GM19023 (cell line): Measurements from ENCODE around the gene ARL6IP4.
"Not testable (repeated sequence)": the region's sequence is repeated elsewhere in the genome, so short reads cannot be mapped to it uniquely, and the experiment has no call there.

Experiments
- ATAC-seq: cut with Tn5 transposase; IDR thresholded peaks from one replicate; pipeline ENCODE4 v1.9.1; 2021; ENCODE audit warnings: mild to moderate bottlenecking, moderate library complexity; ENCODE audit not compliant: unreplicated experiment

Gene ARL6IP4

GRCh38 chr12:123005081-123005626 lies 24.7 kb downstream of the ARL6IP4 start:
- ATAC-seq: no peak

- ATAC-seq: no peak
Measured at GRCh38 chr12:123006977-123007376, 26.5 kb downstream of the ARL6IP4 start.

- ATAC-seq: no peak
Measured at GRCh38 chr12:123010110-123010509, 29.6 kb downstream of the ARL6IP4 start.

- ATAC-seq: no peak
Measured at GRCh38 chr12:123010681-123011080, 30.2 kb downstream of the ARL6IP4 start.

GRCh38 chr12:123011701-123012100 lies 31.2 kb downstream of the ARL6IP4 start:
- no peak for ATAC-seq

- ATAC-seq: no peak
Measured at GRCh38 chr12:123013185-123014095, 33.0 kb downstream of the ARL6IP4 start.

GRCh38 chr12:123014473-123014872 lies 34.0 kb downstream of the ARL6IP4 start:
- ATAC-seq: not testable (repeated sequence)

GRCh38 chr12:123017753-123018152 lies 37.3 kb downstream of the ARL6IP4 start:
- ATAC-seq: no peak

- ATAC-seq: no peak
Measured at GRCh38 chr12:123019841-123020138, 39.3 kb downstream of the ARL6IP4 start.

- ATAC-seq: no peak
Measured at GRCh38 chr12:123021688-123022604, 41.5 kb downstream of the ARL6IP4 start.

- ATAC-seq: no peak
Measured at GRCh38 chr12:123022846-123023245, 42.4 kb downstream of the ARL6IP4 start.

- ATAC-seq: no peak
Measured at GRCh38 chr12:123024819-123025391, 44.4 kb downstream of the ARL6IP4 start.

GRCh38 chr12:123026094-123026853 lies 45.8 kb downstream of the ARL6IP4 start:
- ATAC-seq: no peak

GRCh38 chr12:123027726-123028445 lies 47.4 kb downstream of the ARL6IP4 start:
- no peak for ATAC-seq

- no peak for ATAC-seq
Measured at GRCh38 chr12:123028475-123028874, 48.0 kb downstream of the ARL6IP4 start.

GRCh38 chr12:123029550-123029949 lies 49.1 kb downstream of the ARL6IP4 start:
- no peak for ATAC-seq

- no peak for ATAC-seq
Measured at GRCh38 chr12:123030686-123031085, 50.2 kb downstream of the ARL6IP4 start.

GRCh38 chr12:123031171-123031845 lies 50.8 kb downstream of the ARL6IP4 start:
- no peak for ATAC-seq
